NCI-H2196 (cell line): Measurements from ENCODE around the gene OR3A3.
"Not testable (repeated sequence)": the region's sequence is repeated elsewhere in the genome, so short reads cannot be mapped to it uniquely, and the experiment has no call there.

Experiments
- DNase-seq: peaks from one replicate; lab custom pipeline; 2025; ENCODE audit not compliant: unreplicated experiment; lab: John Stamatoyannopoulos, UW

OR3A3 gene

GRCh38 chr17:3411070-3411469 lies at the start of gene OR3A3:
TSS of gene OR3A3 (plus strand) at chr17:3411370.
- DNase-seq, result no peak

- DNase-seq, result not testable (repeated sequence)
Measured at GRCh38 chr17:3371167-3371566, 40.0 kb upstream of the OR3A3 start.

- DNase-seq, result no peak
Measured at GRCh38 chr17:3378321-3378720, 32.8 kb upstream of the OR3A3 start.

- DNase-seq, result no peak
Measured at GRCh38 chr17:3381957-3382356, 29.2 kb upstream of the OR3A3 start.

- no peak for DNase-seq
Measured at GRCh38 chr17:3385869-3386816, 25.0 kb upstream of the OR3A3 start, which contains the start of gene OR3A2. TSS of gene OR3A2 (minus strand) at chr17:3386308.

GRCh38 chr17:3389791-3390190 lies 21.4 kb upstream of the OR3A3 start:
- DNase-seq, result no peak

GRCh38 chr17:3397801-3398200 lies 13.4 kb upstream of the OR3A3 start:
- not testable (repeated sequence) for DNase-seq

- no peak for DNase-seq
Measured at GRCh38 chr17:3398310-3398709, 12.9 kb upstream of the OR3A3 start, which contains the start of gene OR1E1. TSS of gene OR1E1 (minus strand) at chr17:3398410. CDS start at chr17:3398410, 0 bp downstream.

- no peak for DNase-seq
Measured at GRCh38 chr17:3400055-3400454, 11.1 kb upstream of the OR3A3 start.

GRCh38 chr17:3401786-3402185 lies 9.4 kb upstream of the OR3A3 start:
- DNase-seq, result no peak

- DNase-seq, result not testable (repeated sequence)
Measured at GRCh38 chr17:3403856-3404255, 7.3 kb upstream of the OR3A3 start.

GRCh38 chr17:3412216-3412615 lies 1.0 kb downstream of the OR3A3 start:
- not testable (repeated sequence) for DNase-seq

- DNase-seq, result no peak
Measured at GRCh38 chr17:3415610-3416009, 4.4 kb downstream of the OR3A3 start.

GRCh38 chr17:3418222-3418621 lies 7.1 kb downstream of the OR3A3 start:
- DNase-seq, result no peak

- not testable (repeated sequence) for DNase-seq
Measured at GRCh38 chr17:3433215-3433614, 22.0 kb downstream of the OR3A3 start.

- DNase-seq, result no peak
Measured at GRCh38 chr17:3433741-3434140, 22.6 kb downstream of the OR3A3 start, which contains the start of gene OR1E2. TSS of gene OR1E2 (minus strand) at chr17:3433841. CDS start at chr17:3433841, 0 bp downstream.

- no peak for DNase-seq
Measured at GRCh38 chr17:3438368-3438767, 27.2 kb downstream of the OR3A3 start.

- no peak for DNase-seq
Measured at GRCh38 chr17:3440451-3440850, 29.3 kb downstream of the OR3A3 start.

GRCh38 chr17:3447625-3448024 lies 36.5 kb downstream of the OR3A3 start:
- DNase-seq, result no peak

GRCh38 chr17:3448059-3448665 lies 37.0 kb downstream of the OR3A3 start:
- DNase-seq, result no peak

GRCh38 chr17:3466355-3466754 lies 55.2 kb downstream of the OR3A3 start:
- DNase-seq, result not testable (repeated sequence)

- no peak for DNase-seq
Measured at GRCh38 chr17:3469529-3469928, 58.4 kb downstream of the OR3A3 start.
